ENCODE results near the gene TEN1.

DNA sequence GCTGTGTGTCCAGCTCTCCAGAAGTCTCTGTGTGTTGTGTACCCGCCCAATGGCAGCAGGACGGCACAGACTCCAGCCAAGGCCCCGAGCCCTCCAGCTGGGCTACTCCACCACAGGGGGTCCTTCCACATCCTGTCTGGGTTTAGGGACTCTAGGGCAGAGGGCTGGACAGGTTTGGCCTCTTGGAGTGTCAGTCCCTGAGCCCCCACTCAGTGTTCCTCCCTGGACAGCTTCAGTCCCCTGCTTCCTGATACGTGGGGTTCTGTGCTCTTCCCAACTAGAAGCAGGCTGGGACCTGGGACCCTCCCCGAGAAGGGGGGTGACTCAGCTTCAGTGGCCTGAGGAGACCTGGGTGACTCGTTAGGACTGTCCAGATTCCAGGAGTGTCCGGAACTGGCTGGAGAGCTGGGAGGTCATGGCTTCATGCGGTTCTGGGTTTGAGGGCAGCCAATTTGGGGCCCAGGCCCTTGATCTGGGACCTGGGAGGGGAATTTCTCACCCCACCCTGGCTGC is 25.8 kb downstream of the TEN1 start:
- TF ChIP-seq POLR2A (IDR thresholded peaks at IDR 0.05; ENCODE audit: low read length) (no peak), GATA1 (IDR thresholded peaks at IDR 0.05; ENCODE audit: low read depth, low read length) (no peak)
